K562 (cell line): Measurements from ENCODE around the gene CCDC82. TPM values are rescaled to one million over a fixed set of nuclear protein-coding genes. Genes with fewer than 3 reads are reported as not detected.
A peak's percentile ranks its signal among the peaks of the same experiment; 100 is the strongest.

ENCODE experiments used
- ATAC-seq: fragments of 200-7000 bp; cut with Tn5 transposase; 3 replicates; pipeline ENCODE4 v1.9.1; 2020; ENCODE audit warnings: moderate library complexity
- BruUV-seq: library from RNA; stranded (reverse); fragments of 400-500 nt; replicated peaks from 2 replicates; lab custom pipeline; 2021; lab: Mats Ljungman, UMichigan
- CTCF ChIA-PET: fragments of 300-600 bp; formaldehyde crosslinking; extraction: SDS; loops from one replicate; lab custom pipeline; 2021; ENCODE audit warnings: low intra/inter-chr PET ratio; lab: Yijun Ruan, JAX
- POLR2A ChIA-PET: fragments of 300-600, 350-650 bp; sonication (Branson Sonifier 250); formaldehyde crosslinking; extraction: SDS; loops from one replicate; lab custom pipeline; 2021; ENCODE audit warnings: antibody characterized with exemption, inconsistent platforms; lab: Yijun Ruan, JAX
- DNase-seq, 4 experiments: peaks; one replicate each; pipeline versions ENCODE4 v3.0.0 to v3.0.0-alpha.2; 2011 to 2018; ENCODE audit warnings: low spot score in 3 of 4, mixed read lengths in 3 of 4; ENCODE audit errors: extremely low read depth in 1 of 4
- FAIRE-seq: peaks from 2 replicates; lab custom pipeline; 2011; peaks lifted over from hg19 to GRCh38; lab: Jason Lieb, UNC
- H2AFZ ChIP-seq: 2 replicates; pipeline ENCODE4 v1.6.0; 2011; ENCODE audit warnings: low read depth, low read length, control low read depth, inconsistent platforms
- H3K27ac ChIP-seq: fragments of 200-600 bp; 3 replicates; pipeline ENCODE4 v1.8.0; 2011; ENCODE audit warnings: low read depth, mild to moderate bottlenecking, control low read depth, inconsistent platforms, low read length, moderate library complexity, mixed read lengths; ENCODE audit errors: extremely low read depth
- H3K27me3 ChIP-seq, 2 experiments: fragments of 300-600 bp in 1 of 2; 2 replicates in 1 of 2; 3 replicates in 1 of 2; pipeline versions ENCODE4 v1.6.0 to v1.8.0; 2011; ENCODE audit warnings: inconsistent platforms in 2 of 2, low read length in 2 of 2, mild to moderate bottlenecking in 1 of 2, mixed read lengths in 1 of 2, moderate library complexity in 1 of 2; ENCODE audit not compliant: control insufficient read depth in 2 of 2, insufficient read depth in 2 of 2
- H3K36me3 ChIP-seq: fragments of 300-600 bp; 3 replicates; pipeline ENCODE4 v1.8.0; 2011; ENCODE audit warnings: mild to moderate bottlenecking, low read length, inconsistent platforms; ENCODE audit not compliant: control insufficient read depth, insufficient read depth
- H3K4me1 ChIP-seq, 2 experiments: fragments of 200-600 bp in 1 of 2; replicated peaks in 1 of 2; 2 replicates in 1 of 2; 3 replicates in 1 of 2; pipeline versions ENCODE4 v1.5.1 to v1.8.0; 2011; ENCODE audit warnings: inconsistent platforms in 2 of 2, low read length in 2 of 2, mild to moderate bottlenecking in 1 of 2, mixed read lengths in 1 of 2, moderate library complexity in 1 of 2; ENCODE audit not compliant: control insufficient read depth in 2 of 2, insufficient read depth in 2 of 2
- H3K4me2 ChIP-seq: 2 replicates; pipeline ENCODE4 v1.6.1; 2011; ENCODE audit warnings: low read length, control low read depth, inconsistent platforms, mixed read lengths; ENCODE audit not compliant: insufficient read depth
- H3K4me3 ChIP-seq: fragments of 200-600 bp; sonication (generic), shearing (Covaris generic); 2 replicates; pipeline ENCODE4 v1.5.1; 2016; ENCODE audit warnings: control low read depth, inconsistent platforms
- H3K79me2 ChIP-seq: fragments of 200-600 bp; 3 replicates; pipeline ENCODE4 v1.8.0; 2011; ENCODE audit warnings: low read length, inconsistent platforms; ENCODE audit not compliant: control insufficient read depth, insufficient read depth
- H3K9ac ChIP-seq, 2 experiments: 2 replicates each; pipeline versions ENCODE4 v1.6.0 to v1.6.1; 2011; ENCODE audit warnings: low read depth in 2 of 2, low read length in 2 of 2, control low read depth in 1 of 2, inconsistent platforms in 1 of 2, mild to moderate bottlenecking in 1 of 2, mixed read lengths in 1 of 2; ENCODE audit not compliant: insufficient read depth in 1 of 2
- H3K9me1 ChIP-seq: one replicate; pipeline ENCODE4 v1.6.0; 2011; ENCODE audit warnings: inconsistent platforms, mild to moderate bottlenecking, low read length, moderate library complexity; ENCODE audit not compliant: control insufficient read depth, insufficient read depth
- H3K9me3 ChIP-seq: replicated peaks from 2 replicates; pipeline ENCODE4 v1.5.1; 2011; ENCODE audit warnings: low read depth, low read length, inconsistent platforms; ENCODE audit not compliant: control insufficient read depth, insufficient read depth
- H4K20me1 ChIP-seq: replicated peaks from 2 replicates; pipeline ENCODE4 v1.6.1; 2011; ENCODE audit warnings: low read length, inconsistent platforms, mixed read lengths; ENCODE audit not compliant: control insufficient read depth, insufficient read depth
- CREM ChIP-seq: IDR thresholded peaks from 2 replicates; pipeline ENCODE4 v1.6.1; 2014; ENCODE audit warnings: antibody characterized with exemption, low read depth
- DEAF1 ChIP-seq: fragments of 450-650 bp; formaldehyde crosslinking; IDR thresholded peaks from 2 replicates; pipeline ENCODE4 v1.4.0; 2020; ENCODE audit warnings: mild to moderate bottlenecking, moderate library complexity
- HOXB6 ChIP-seq: fragments of 250-450 bp; sonication (Bioruptor Pico); IDR thresholded peaks from 2 replicates; pipeline ENCODE4 v1.5.1; 2022; ENCODE audit warnings: mild to moderate bottlenecking, borderline replicate concordance
- L3MBTL2 ChIP-seq: fragments of 450-650 bp; IDR thresholded peaks from 2 replicates; pipeline ENCODE4 v1.6.1; 2016; ENCODE audit warnings: mild to moderate bottlenecking, moderate library complexity
- MEIS2 ChIP-seq: fragments of 450-650 bp; IDR thresholded peaks from 2 replicates; pipeline ENCODE4 v1.6.1; 2014; ENCODE audit warnings: mild to moderate bottlenecking; ENCODE audit not compliant: partially characterized antibody
- MTF1 ChIP-seq: fragments of 250-450 bp; sonication (Bioruptor Pico); IDR thresholded peaks from 2 replicates; pipeline ENCODE4 v1.9.0; 2021; ENCODE audit warnings: moderate library complexity, mild to moderate bottlenecking, inconsistent platforms, borderline replicate concordance
- TOE1 ChIP-seq, 2 experiments: fragments of 450-650 bp in 1 of 2; sonication (generic) in 1 of 2; formaldehyde crosslinking in 1 of 2; IDR thresholded peaks; 2 replicates each; pipeline versions ENCODE4 v1.7.1 to v1.8.0; 2016 to 2022; ENCODE audit warnings: borderline replicate concordance in 2 of 2, mild to moderate bottlenecking in 2 of 2, antibody characterized with exemption in 1 of 2, inconsistent platforms in 1 of 2, low read depth in 1 of 2, missing genetic modification reagents in 1 of 2, moderate library complexity in 1 of 2
- ZBTB9 ChIP-seq: fragments of 450-650 bp; formaldehyde crosslinking; IDR thresholded peaks from 2 replicates; pipeline ENCODE4 v1.4.0; 2020; ENCODE audit warnings: mild to moderate bottlenecking, moderate library complexity
- ZFX ChIP-seq: sonication (generic); formaldehyde crosslinking; IDR thresholded peaks from 2 replicates; pipeline ENCODE4 v1.8.0; 2022; ENCODE audit warnings: mild to moderate bottlenecking, missing genetic modification reagents, moderate library complexity
- ZNF197 ChIP-seq: fragments of 200-800 bp; sonication (Bioruptor generic); IDR thresholded peaks from 2 replicates; pipeline ENCODE4 v1.6.1; 2016; ENCODE audit warnings: low read depth, missing genetic modification characterization, missing compliant biosample characterization
- WGBS: fragments of 100-300 bp; shearing (Covaris generic); methylation state at CpG from one replicate; pipeline ENCODE4 v1.1.6; 2016; ENCODE audit warnings: low coverage, mixed read lengths; ENCODE audit not compliant: insufficient coverage; ENCODE audit errors: missing lambda C conversion rate; 5-methylcytosine and 5-hydroxymethylcytosine counted together
- in situ Hi-C: fragments of 300-500 bp; cut with MboI; formaldehyde crosslinking; loops from 4 replicates; pipeline ENCODE4 v1.15.0; 2018; ENCODE audit warnings: inconsistent platforms, mixed read lengths
- intact Hi-C: fragments of 100-400 bp; cut with micrococcal nuclease; formaldehyde crosslinking; loops from 2 replicates; pipeline ENCODE4 v1.14.2; 2022
- polyA plus RNA-seq, 8 experiments: library from polyadenylated mRNA; depleted of rRNA in 4 of 8; stranded (reverse) in 5 of 8; unstranded in 3 of 8; fragments of >200 nt; fragmentation: Nextera tagmentation in 2 of 8; fragmentation: Illumina TruSeq in 1 of 8; extraction: Ambion mirVana in 2 of 8; extraction: Trizol in 1 of 8; gene quantifications; 2 replicates each; pipeline versions ENCODE4 v1.2.1 to v1.2.3, GENCODE V29; 2011 to 2014; ENCODE audit warnings: inconsistent platforms in 1 of 8, missing spikeins in 1 of 8
- total RNA-seq, 7 experiments: library from RNA; depleted of rRNA in 6 of 7; stranded (reverse); fragments of >200 nt in 6 of 7; fragmentation: Illumina TruSeq in 2 of 7; extraction: Trizol in 2 of 7; gene quantifications; 2 replicates each; pipeline versions ENCODE4 v1.2.1 to v1.2.3, GENCODE V29; 2011 to 2021; ENCODE audit warnings: low replicate concordance in 1 of 7

Gene CCDC82
- total and polyA plus RNA-seq, 9 of the 15 experiments (the other 6 are each of a cell fraction or from before 2014, with no cell fraction given), result 12.5 to 51.3 (median 24.5) TPM

- H3K27ac ChIP-seq, result peak overlapping the region; percentile 87
- in situ Hi-C loops (no loop called here), intact Hi-C loops (loop anchor here (5.0 kb wide), 1 partner anchor 148 kb away; no protein-coding TSS in a partner anchor)
- peak overlapping the region; percentile 90 for H3K4me2 ChIP-seq
- peak overlapping the region; percentile 61 to 88; a peak in 3 of 4 replicates for H3K9ac ChIP-seq
- peaks cover 10% of the 10 kb centered on the region; the same call in 1 of the 2 replicates for H3K9me3 ChIP-seq
- peaks cover 8% of the 10 kb centered on the region; the same call in 1 of the 3 replicates for H3K36me3 ChIP-seq
- ChIA-PET CTCF (no interaction called here), POLR2A (interaction anchor here (1.2 kb wide), 1 partner anchor 600 kb away, joined by 3 read pairs; the partner anchor contains the start of gene CEP57)
- H3K4me1 ChIP-seq, result peaks cover 0 to 4% of the 10 kb centered on the region in 2 experiments; a peak in 1 of 5 replicates
- TSS peak; percentile 82 for BruUV-seq
- no peaks in the 10 kb centered on the region for H3K9me1 ChIP-seq
- peak overlapping the region; percentile 94 for H2AFZ ChIP-seq
- FAIRE-seq (peak; percentile 19), ATAC-seq (no peak; the same call in 2 of the 3 replicates), DNase-seq (peak in 1 of 4 experiments; percentile 12)
- TF ChIP-seq L3MBTL2 (0 out of 2 replicates have a peak, but pooled peaks have one; percentile 6), DEAF1 (0 out of 2 replicates have a peak, but pooled peaks have one; percentile 5), MEIS2 (no peak), ZBTB9 (0 out of 2 replicates have a peak, but pooled peaks have one; percentile 10), CREM (no peak), ZNF197 (CRISPR knock-in tag) (no peak), TOE1 (IDR thresholded peaks at IDR 0.05; ENCODE audit: borderline replicate concordance) (0 out of 2 replicates have a peak, but pooled peaks have one; percentile 0), TOE1 (CRISPR knock-in tag; IDR thresholded peaks at IDR 0.05; ENCODE audit: borderline replicate concordance, low read depth) (no peak), ZFX (CRISPR knock-in tag) (peak; percentile 1; the same call in 1 of the 2 replicates), MTF1 (CRISPR knock-in tag) (no peak), HOXB6 (no peak)
- peaks cover 47% of the 10 kb centered on the region for H3K79me2 ChIP-seq
- H4K20me1 ChIP-seq, result no peaks in the 10 kb centered on the region
- WGBS, result 3% methylated on average over 6 of the region's 6 CpGs
- H3K27me3 ChIP-seq, result no peaks in the 10 kb centered on the region
- peak overlapping the region; percentile 67 for H3K4me3 ChIP-seq
Measured at GRCh38 chr11:96390488-96390792, 728 bp upstream of the CCDC82 start.
